ENCODE data around the gene CDK5RAP2. TPM values are rescaled to one million over a fixed set of nuclear protein-coding genes. Genes with fewer than 3 reads are reported as not detected.

Gene CDK5RAP2
- total and polyA plus RNA-seq, 7 donors, result 10.6 to 57.8 (median 41.0) TPM

GRCh38 chr9:120619751-120620655 lies 40.0 kb upstream of the CDK5RAP2 start:
- intact Hi-C loops (cut with DNase I), result loop anchor here (5.0 kb wide), 1 partner anchor 92 kb away; the partner anchor contains the start of gene MEGF9
- WGBS, 2 donors, result 54 to 56% methylated on average over 8 of the region's 8 CpGs
- no peak for DNase-seq
- Histone ChIP-seq H3K27ac (no peak overlapping the region), H3K27me3 (no peaks in the 10 kb centered on the region), H3K36me3 (no peaks in the 10 kb centered on the region), H3K4me1 (peaks cover 0 to 3% (median 0%) of the 10 kb centered on the region in 4 donors), H3K4me3 (no peak overlapping the region), H3K9me3 (no peaks in the 10 kb centered on the region)
- no peak for TF ChIP-seq POLR2A (IDR thresholded peaks at IDR 0.05)
- TF ChIP-seq EP300 (IDR thresholded peaks at IDR 0.05), result no peak
- peak; percentile 36 to 84 (median 73) for TF ChIP-seq CTCF (IDR thresholded peaks at IDR 0.05)

DNA sequence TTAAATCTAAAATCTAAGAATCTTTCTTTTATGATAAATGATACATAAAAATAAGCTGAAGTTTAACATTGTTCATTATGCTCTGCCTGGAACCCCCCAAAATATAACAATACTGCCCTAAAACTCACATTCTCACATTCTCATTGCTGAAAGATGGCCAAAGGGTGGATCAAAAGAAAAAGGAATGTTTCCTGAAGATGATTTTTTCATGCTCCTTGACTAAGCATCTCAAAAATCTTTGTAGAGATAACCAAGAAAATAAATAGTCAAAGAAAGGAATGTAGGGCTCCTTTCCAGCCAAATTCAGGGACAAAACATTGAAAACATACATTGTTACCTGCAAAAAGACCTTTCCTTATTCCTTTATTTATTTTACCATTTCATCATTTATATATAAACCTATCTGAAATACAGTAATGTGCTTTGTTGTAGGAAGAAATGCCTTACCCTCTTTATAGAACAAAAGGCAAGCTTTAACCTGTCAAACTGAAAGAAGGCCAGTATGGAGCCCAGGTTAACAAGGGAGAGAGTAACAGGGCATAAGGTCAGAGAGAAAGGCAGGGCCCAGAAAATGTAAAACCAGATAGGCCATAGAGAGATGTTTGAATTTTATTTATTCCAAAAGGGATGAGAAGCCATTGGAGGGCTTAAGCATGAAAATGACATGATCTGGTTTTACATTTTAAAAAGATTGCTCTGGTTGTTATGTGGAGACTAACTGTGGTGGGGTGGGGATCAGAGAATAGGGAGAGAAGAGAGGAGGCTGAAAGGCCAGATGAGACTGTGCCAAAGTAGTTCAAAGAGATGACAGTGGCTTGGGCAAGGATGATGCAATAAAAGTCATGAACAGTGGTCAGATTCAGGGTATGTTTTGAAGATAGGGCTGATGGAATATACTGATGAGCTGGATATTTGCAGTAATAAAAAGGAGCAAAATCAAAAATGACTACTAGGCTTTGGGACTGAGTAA lies 37.3 kb upstream of the CDK5RAP2 start:
- Histone ChIP-seq H3K9me3 (no peaks in the 10 kb centered on the region), H3K4me1 (peaks cover 0 to 3% (median 0%) of the 10 kb centered on the region in 4 donors), H3K27ac (no peak overlapping the region), H3K36me3 (peaks cover 0 to 2% (median 0%) of the 10 kb centered on the region in 4 donors), H3K4me3 (no peak overlapping the region), H3K27me3 (no peaks in the 10 kb centered on the region)
- no peak for TF ChIP-seq EP300 (IDR thresholded peaks at IDR 0.05)
- no peak for TF ChIP-seq POLR2A (IDR thresholded peaks at IDR 0.05)
- TF ChIP-seq POLR2AphosphoS5 (IDR thresholded peaks at IDR 0.05), result no peak
- TF ChIP-seq CTCF (IDR thresholded peaks at IDR 0.05), result no peak
- intact Hi-C loops (cut with DNase I), result loop anchor here (5.0 kb wide), 1 partner anchor 95 kb away; the partner anchor contains the start of gene MEGF9
- no peak for DNase-seq

- intact Hi-C loops (cut with DNase I), result no loop called here
- H3K9me3 ChIP-seq, result no peaks in the 10 kb centered on the region
- H3K36me3 ChIP-seq, result peaks cover 0 to 10% (median 0%) of the 10 kb centered on the region in 4 donors
- no peak for DNase-seq
- TF ChIP-seq POLR2AphosphoS5 (IDR thresholded peaks at IDR 0.05) (no peak), POLR2A (IDR thresholded peaks at IDR 0.05) (no peak), EP300 (IDR thresholded peaks at IDR 0.05) (no peak), CTCF (IDR thresholded peaks at IDR 0.05) (no peak)
- no peak overlapping the region for H3K4me3 ChIP-seq
- no peaks in the 10 kb centered on the region for H3K4me1 ChIP-seq
- H3K27me3 ChIP-seq, result no peaks in the 10 kb centered on the region
- H3K27ac ChIP-seq, result no peak overlapping the region
- 91 to 99% methylated on average over 1 of the region's 1 CpG for WGBS, 2 donors
Measured at GRCh38 chr9:120612218-120612617, 32.3 kb upstream of the CDK5RAP2 start.

DNA sequence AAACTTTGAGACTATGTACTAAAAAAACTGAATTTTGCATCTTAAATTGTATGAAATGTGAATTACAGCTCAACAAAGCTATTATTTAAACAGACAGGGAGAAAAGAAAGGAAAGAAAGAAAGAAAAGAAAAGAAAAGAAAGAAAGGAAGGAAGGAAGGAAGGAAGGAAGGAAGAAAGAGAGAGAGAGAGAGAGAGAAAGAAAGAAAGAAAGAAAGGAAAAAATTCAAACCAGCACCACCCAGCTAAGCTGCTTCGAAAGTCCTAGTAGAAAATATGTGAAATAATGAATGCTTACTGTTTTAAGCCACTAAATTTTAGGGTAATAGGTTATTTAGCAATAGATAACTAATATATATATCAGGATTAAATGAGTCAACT lies 31.7 kb upstream of the CDK5RAP2 start:
- Histone ChIP-seq H3K4me1 (no peaks in the 10 kb centered on the region), H3K27me3 (no peaks in the 10 kb centered on the region), H3K9me3 (no peaks in the 10 kb centered on the region), H3K27ac (no peak overlapping the region), H3K4me3 (no peak overlapping the region), H3K36me3 (peaks cover 0 to 16% (median 2%) of the 10 kb centered on the region in 4 donors)
- no peak for DNase-seq
- TF ChIP-seq CTCF (IDR thresholded peaks at IDR 0.05), result no peak
- TF ChIP-seq EP300 (IDR thresholded peaks at IDR 0.05), result no peak
- TF ChIP-seq POLR2A (IDR thresholded peaks at IDR 0.05), result no peak
- TF ChIP-seq POLR2AphosphoS5 (IDR thresholded peaks at IDR 0.05), result no peak
- intact Hi-C loops (cut with DNase I), result no loop called here
- 90 to 100% methylated on average over 1 of the region's 1 CpG for WGBS, 2 donors

Measured in sigmoid colon (tissue), 7 donors.